Natural killer cell (primary cell): ENCODE results near the gene KDM4C. TPM values are rescaled to one million over a fixed set of nuclear protein-coding genes. Genes with fewer than 3 reads are reported as not detected.
"Not testable (repeated sequence)": the region's sequence is repeated elsewhere in the genome, so short reads cannot be mapped to it uniquely, and the experiment has no call there.

Experiments
- ATAC-seq, 3 donors: fragments of 150-1000 bp in 2 of 3; fragments of 200-7000 bp in 1 of 3; cut with Tn5 transposase; 1 replicate in 1 of 3; 2 replicates in 2 of 3; pipeline ENCODE4 v1.10.0; 2021; ENCODE audit warnings: mild to moderate bottlenecking in 2 of 3, moderate library complexity in 2 of 3
- DNase-seq, 2 donors: peaks; one replicate each; pipeline versions ENCODE4 v3.0.0 to v3.0.0-alpha.2; 2013 to 2021; ENCODE audit warnings: mixed read lengths in 1 of 2
- H3K27ac ChIP-seq: one replicate; pipeline ENCODE4 v1.5.1; 2013; ENCODE audit warnings: mild to moderate bottlenecking, low read length
- H3K27me3 ChIP-seq: one replicate; pipeline ENCODE4 v1.6.1; 2013; ENCODE audit warnings: low read length; ENCODE audit not compliant: control insufficient read depth, insufficient read depth
- H3K36me3 ChIP-seq: one replicate; pipeline ENCODE4 v1.6.1; 2013; ENCODE audit warnings: low read length; ENCODE audit not compliant: control insufficient read depth, insufficient read depth
- H3K4me1 ChIP-seq: one replicate; pipeline ENCODE4 v1.6.1; 2013; ENCODE audit warnings: low read length; ENCODE audit not compliant: control insufficient read depth, insufficient read depth
- H3K4me3 ChIP-seq: one replicate; pipeline ENCODE4 v1.5.1; 2013; ENCODE audit warnings: low read length
- H3K9me3 ChIP-seq: one replicate; pipeline ENCODE4 v1.6.1; 2013; ENCODE audit warnings: low read length; ENCODE audit not compliant: control insufficient read depth, insufficient read depth
- H3K27ac Mint-ChIP-seq, 2 donors: one replicate each; pipeline ENCODE4 v1.8.0; 2022; ENCODE audit warnings: mild to moderate bottlenecking in 2 of 2, mixed read lengths in 2 of 2, moderate library complexity in 1 of 2
- H3K27me3 Mint-ChIP-seq, 2 donors: one replicate each; pipeline ENCODE4 v1.8.0; 2022; ENCODE audit warnings: low read depth in 2 of 2, mixed read lengths in 2 of 2
- H3K36me3 Mint-ChIP-seq: one replicate; pipeline ENCODE4 v1.8.0; 2022; ENCODE audit warnings: mixed read lengths
- H3K4me1 Mint-ChIP-seq, 2 donors: one replicate each; pipeline ENCODE4 v1.8.0; 2022; ENCODE audit warnings: mixed read lengths in 2 of 2
- H3K4me3 Mint-ChIP-seq: one replicate; pipeline ENCODE4 v1.8.0; 2022; ENCODE audit warnings: mild to moderate bottlenecking, moderate library complexity, mixed read lengths
- H3K9me3 Mint-ChIP-seq, 2 donors: one replicate each; pipeline ENCODE4 v1.8.0; 2022; ENCODE audit warnings: mixed read lengths in 2 of 2
- WGBS: methylation state at CpG from one replicate; pipeline ENCODE4 v1.1.7; 2013; ENCODE audit warnings: missing lambda C conversion rate; ENCODE audit not compliant: insufficient coverage; 5-methylcytosine and 5-hydroxymethylcytosine counted together
- intact Hi-C: fragments of 100-400 bp; cut with micrococcal nuclease; formaldehyde crosslinking; loops from one replicate; pipeline ENCODE4 v1.14.2; 2022
- total RNA-seq, 4 donors: library from RNA; stranded (reverse); fragments of 120-200 nt in 1 of 4; gene quantifications; one replicate each; pipeline versions ENCODE4 v1.2.3 to v1.2.4, GENCODE V29; 2013 to 2022
- TF ChIP-seq, protein P1 (sequence below): fragments of 200-600 bp; IDR thresholded peaks from one replicate; pipeline ENCODE4 v1.8.0; 2022; ENCODE audit warnings: antibody characterized with exemption

Gene KDM4C
- total RNA-seq, 3 donors from 2014 or later (not counting 1 experiment from before 2014, with no cell fraction given), result 115 to 137 (median 116) TPM

DNA sequence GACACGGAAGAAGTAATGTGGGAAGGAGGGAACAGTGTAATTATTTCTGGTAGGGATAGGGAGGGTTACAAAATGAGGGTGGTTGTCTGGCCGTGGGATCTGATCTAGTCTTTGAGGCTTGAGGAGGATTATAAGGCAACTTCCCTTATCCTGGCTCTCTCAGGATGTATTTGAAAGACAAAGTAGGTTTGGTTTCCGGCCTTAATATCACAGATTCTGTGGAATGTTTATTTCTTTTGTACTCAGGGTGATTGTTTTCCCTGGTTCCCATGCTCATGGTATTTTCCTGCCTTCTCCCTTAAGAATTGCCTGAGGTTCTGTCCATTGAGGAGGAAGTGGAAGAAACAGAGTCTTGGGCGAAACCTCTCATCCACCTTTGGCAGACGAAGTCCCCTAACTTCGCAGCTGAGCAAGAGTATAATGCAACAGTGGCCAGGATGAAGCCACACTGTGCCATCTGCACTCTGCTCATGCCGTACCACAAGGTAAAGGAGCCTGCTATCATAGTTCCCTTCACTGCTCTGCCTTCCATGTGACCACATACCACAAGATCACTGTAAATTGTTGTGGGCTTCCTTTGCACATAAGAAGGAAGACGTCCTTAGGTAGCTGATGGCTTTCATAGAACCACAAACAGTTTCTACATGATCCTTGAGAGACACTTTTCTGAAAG lies 253.8 kb downstream of the KDM4C start:
- Histone ChIP-seq H3K27ac (no peak overlapping the region), H3K27me3 (no peaks in the 10 kb centered on the region), H3K36me3 (peaks cover 54% of the 10 kb centered on the region), H3K9me3 (peaks cover 5% of the 10 kb centered on the region), H3K4me3 (no peak overlapping the region), H3K4me1 (peaks cover 10% of the 10 kb centered on the region)
- intact Hi-C loops, result no loop called here
- no peaks in the 10 kb centered on the region for H3K9me3 Mint-ChIP-seq
- TF ChIP-seq, protein P1, sequence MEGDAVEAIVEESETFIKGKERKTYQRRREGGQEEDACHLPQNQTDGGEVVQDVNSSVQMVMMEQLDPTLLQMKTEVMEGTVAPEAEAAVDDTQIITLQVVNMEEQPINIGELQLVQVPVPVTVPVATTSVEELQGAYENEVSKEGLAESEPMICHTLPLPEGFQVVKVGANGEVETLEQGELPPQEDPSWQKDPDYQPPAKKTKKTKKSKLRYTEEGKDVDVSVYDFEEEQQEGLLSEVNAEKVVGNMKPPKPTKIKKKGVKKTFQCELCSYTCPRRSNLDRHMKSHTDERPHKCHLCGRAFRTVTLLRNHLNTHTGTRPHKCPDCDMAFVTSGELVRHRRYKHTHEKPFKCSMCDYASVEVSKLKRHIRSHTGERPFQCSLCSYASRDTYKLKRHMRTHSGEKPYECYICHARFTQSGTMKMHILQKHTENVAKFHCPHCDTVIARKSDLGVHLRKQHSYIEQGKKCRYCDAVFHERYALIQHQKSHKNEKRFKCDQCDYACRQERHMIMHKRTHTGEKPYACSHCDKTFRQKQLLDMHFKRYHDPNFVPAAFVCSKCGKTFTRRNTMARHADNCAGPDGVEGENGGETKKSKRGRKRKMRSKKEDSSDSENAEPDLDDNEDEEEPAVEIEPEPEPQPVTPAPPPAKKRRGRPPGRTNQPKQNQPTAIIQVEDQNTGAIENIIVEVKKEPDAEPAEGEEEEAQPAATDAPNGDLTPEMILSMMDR, result no peak
- H3K4me3 Mint-ChIP-seq, result no peak overlapping the region
- DNase-seq (peak in 1 of 2 donors; percentile 26), ATAC-seq (peak; percentile 53 to 89 (median 77))
- no peaks in the 10 kb centered on the region for H3K27me3 Mint-ChIP-seq
- H3K36me3 Mint-ChIP-seq, result peaks cover 27% of the 10 kb centered on the region
- 49% methylated on average over 8 of the region's 8 CpGs for WGBS
- peak overlapping the region; percentile 72 to 77 for H3K27ac Mint-ChIP-seq
- peaks cover 18 to 19% of the 10 kb centered on the region in 2 donors for H3K4me1 Mint-ChIP-seq

DNA sequence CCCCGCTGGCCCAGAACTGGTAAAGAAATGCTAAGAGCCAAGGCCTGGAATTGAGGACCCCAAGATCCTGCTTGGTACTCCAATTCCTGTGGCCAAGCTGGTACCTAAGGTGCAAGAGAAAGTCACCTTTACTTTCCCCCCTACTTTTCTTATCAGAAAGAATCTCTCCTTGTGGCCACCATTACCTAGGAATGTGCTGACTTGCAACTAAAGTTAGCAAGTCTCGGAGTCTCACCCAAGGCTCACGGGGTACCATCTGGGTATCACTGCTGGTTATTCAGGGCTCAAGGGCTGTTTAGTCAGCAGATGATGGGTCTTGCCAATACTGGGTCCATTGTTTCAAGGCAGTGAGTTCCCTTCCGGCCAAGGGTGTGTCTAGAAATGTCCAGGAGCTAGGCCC lies 270.2 kb downstream of the KDM4C start:
- no peak overlapping the region for H3K4me3 ChIP-seq
- peaks cover 4 to 18% of the 10 kb centered on the region in 2 donors for H3K4me1 Mint-ChIP-seq
- TF ChIP-seq, protein P1, result no peak
- H3K9me3 Mint-ChIP-seq, result no peaks in the 10 kb centered on the region
- peaks cover 18% of the 10 kb centered on the region for H3K36me3 ChIP-seq
- no peak overlapping the region for H3K27ac Mint-ChIP-seq
- no peak for ATAC-seq
- no peak for DNase-seq
- WGBS, result 98% methylated on average over 4 of the region's 4 CpGs
- intact Hi-C loops, result no loop called here
- peaks cover 9% of the 10 kb centered on the region for H3K36me3 Mint-ChIP-seq
- H3K9me3 ChIP-seq, result no peaks in the 10 kb centered on the region
- no peaks in the 10 kb centered on the region for H3K4me1 ChIP-seq
- no peaks in the 10 kb centered on the region for H3K27me3 Mint-ChIP-seq
- no peak overlapping the region for H3K27ac ChIP-seq
- H3K27me3 ChIP-seq, result no peaks in the 10 kb centered on the region
- H3K4me3 Mint-ChIP-seq, result no peak overlapping the region

DNA sequence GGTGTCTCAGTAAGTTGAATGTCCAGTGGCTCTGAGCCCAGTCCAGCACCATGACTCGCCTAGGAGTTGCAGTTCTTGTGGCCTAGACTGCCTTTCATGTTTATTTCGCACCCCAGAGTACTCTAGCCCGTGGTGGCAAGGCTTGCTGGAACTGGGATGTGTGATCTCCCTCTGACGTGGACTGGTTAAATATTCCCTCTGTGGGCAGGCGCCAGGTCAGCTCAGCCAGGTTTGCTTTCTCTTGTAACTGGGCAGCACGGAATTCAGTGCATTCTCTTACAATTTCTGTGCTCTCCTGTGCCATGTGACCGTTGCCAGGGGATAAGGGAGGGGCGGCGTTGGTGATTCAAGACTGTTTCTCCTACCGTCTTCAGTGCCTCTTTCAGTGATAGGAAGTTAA lies 270.8 kb downstream of the KDM4C start:
- Mint-ChIP-seq H3K27me3 (no peaks in the 10 kb centered on the region), H3K27ac (no peak overlapping the region), H3K4me3 (no peak overlapping the region), H3K4me1 (peaks cover 0 to 12% of the 10 kb centered on the region in 2 donors), H3K36me3 (peaks cover 14% of the 10 kb centered on the region), H3K9me3 (no peaks in the 10 kb centered on the region)
- ATAC-seq (no peak), DNase-seq (no peak)
- H3K36me3 ChIP-seq, result peaks cover 18% of the 10 kb centered on the region
- no peaks in the 10 kb centered on the region for H3K4me1 ChIP-seq
- intact Hi-C loops, result no loop called here
- no peak overlapping the region for H3K27ac ChIP-seq
- H3K4me3 ChIP-seq, result no peak overlapping the region
- H3K27me3 ChIP-seq, result no peaks in the 10 kb centered on the region
- WGBS, result 94% methylated on average over 10 of the region's 10 CpGs
- TF ChIP-seq, protein P1, result no peak
- no peaks in the 10 kb centered on the region for H3K9me3 ChIP-seq

DNA sequence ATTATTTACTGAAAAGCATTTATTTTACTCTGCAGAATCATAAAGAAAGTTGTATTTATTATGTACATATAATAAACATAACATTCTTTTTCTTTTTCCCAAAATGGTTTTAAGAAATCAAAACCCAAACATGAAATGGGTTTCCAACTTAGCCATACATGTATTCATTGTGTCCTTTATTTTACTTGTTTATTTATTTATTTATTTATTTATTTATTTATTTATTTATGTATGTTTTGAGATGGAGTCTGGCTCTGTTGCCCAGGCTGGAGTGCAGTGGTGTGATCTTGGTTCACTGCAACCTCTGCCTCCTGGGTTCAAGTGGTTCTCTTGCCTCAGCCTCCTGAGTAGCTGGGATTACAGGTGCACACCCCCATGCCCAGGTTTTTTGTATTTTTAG lies 273.2 kb downstream of the KDM4C start:
- ATAC-seq, H3K9me3 ChIP-seq, H3K4me3 ChIP-seq, H3K27me3 ChIP-seq, H3K4me1 ChIP-seq, H3K4me1 Mint-ChIP-seq, H3K27ac ChIP-seq, H3K4me3 Mint-ChIP-seq, DNase-seq, H3K27ac Mint-ChIP-seq, H3K27me3 Mint-ChIP-seq, H3K36me3 Mint-ChIP-seq, H3K9me3 Mint-ChIP-seq, intact Hi-C loops: not testable (repeated sequence)
- peaks cover 15% of the 10 kb centered on the region for H3K36me3 ChIP-seq
